AG20443 (cell line): ENCODE data around the gene PLIN3.
"Not testable (repeated sequence)": the region's sequence is repeated elsewhere in the genome, so short reads cannot be mapped to it uniquely, and the experiment has no call there.

Experiments
- DNase-seq: peaks from one replicate; pipeline ENCODE4 v3.0.0; 2012; ENCODE audit warnings: low spot score, mixed read lengths

The PLIN3 gene

DNA sequence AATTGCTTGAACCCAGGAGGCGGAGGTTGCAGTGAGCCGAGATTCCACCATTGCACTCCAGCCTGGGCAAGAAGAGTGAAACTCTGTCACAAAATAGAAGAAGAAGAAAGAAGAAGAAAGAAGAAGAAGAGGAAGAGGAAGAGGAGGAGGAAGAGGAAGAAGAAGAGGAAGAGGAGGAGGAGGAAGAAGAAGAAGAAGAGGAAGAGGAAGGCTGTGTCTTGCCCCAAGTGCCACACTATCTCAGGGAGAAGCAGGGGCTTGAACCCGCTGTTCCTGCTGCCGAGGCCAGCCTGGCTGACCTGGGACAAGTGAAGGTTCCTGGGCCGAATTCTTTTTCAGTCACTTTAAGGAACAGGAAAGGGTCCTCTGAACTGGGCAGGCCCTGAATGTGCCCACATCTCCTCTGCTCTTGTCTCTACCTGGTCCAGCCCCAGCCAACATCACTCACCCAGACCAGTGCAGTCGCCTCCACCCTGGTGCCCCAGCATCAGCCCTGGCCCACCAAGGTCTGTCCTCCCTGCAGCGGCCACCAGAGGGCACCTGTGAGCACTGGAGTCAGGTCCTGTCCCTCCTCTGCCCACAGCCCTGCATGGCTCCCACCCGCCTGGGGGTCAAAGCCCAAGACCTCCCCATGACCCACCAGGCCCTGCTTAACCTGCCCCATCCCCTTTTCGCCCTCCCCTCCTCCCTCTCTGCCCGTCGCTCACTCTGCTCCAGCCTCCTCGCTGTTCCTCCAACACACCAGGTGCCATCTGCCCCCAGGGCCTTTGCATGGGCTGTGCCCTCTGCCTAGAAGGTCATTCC, 55.9 kb downstream of the PLIN3 start:
- DNase-seq, result peak; percentile 67

GRCh38 chr19:4807188-4807587, 60.3 kb downstream of the PLIN3 start:
- no peak for DNase-seq

DNA sequence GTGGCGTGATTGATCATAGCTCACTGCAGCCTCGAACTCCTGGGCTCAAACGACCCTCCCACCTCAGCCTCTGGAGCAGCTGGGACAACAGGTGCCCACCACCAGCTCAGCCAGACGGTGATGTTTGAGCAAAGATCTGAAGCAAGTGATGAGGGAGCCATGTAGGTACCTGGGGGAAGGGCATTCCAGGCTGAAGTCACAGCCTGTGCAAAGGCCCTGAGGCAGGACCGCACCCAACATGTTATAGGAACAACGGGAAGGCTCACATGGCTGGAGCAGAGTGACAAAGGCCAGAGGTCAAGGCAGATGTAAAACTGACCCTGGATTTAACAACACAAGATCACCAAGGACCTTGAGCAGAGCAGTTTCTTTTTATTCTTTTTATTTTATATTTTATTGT, 61.1 kb downstream of the PLIN3 start:
- no peak for DNase-seq

DNA sequence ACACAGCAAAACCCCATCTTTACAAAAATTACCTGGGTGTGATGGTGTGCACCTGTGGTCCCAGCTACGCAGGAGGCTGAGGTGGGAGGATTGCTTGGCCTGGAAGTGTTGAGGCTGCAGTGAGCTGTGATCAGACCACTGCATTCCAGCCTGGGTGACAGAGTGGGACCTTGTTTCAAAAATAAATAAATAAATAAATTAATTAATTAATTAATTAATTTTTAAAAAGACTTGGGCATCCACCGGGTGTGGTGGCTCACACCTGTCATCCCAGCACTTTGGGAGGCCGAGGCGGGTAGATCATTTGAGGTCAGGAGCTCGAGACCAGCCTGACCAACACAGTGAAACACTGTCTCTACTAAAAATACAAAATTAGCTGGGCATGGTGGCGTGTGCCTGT, 62.3 kb downstream of the PLIN3 start:
- not testable (repeated sequence) for DNase-seq

DNA sequence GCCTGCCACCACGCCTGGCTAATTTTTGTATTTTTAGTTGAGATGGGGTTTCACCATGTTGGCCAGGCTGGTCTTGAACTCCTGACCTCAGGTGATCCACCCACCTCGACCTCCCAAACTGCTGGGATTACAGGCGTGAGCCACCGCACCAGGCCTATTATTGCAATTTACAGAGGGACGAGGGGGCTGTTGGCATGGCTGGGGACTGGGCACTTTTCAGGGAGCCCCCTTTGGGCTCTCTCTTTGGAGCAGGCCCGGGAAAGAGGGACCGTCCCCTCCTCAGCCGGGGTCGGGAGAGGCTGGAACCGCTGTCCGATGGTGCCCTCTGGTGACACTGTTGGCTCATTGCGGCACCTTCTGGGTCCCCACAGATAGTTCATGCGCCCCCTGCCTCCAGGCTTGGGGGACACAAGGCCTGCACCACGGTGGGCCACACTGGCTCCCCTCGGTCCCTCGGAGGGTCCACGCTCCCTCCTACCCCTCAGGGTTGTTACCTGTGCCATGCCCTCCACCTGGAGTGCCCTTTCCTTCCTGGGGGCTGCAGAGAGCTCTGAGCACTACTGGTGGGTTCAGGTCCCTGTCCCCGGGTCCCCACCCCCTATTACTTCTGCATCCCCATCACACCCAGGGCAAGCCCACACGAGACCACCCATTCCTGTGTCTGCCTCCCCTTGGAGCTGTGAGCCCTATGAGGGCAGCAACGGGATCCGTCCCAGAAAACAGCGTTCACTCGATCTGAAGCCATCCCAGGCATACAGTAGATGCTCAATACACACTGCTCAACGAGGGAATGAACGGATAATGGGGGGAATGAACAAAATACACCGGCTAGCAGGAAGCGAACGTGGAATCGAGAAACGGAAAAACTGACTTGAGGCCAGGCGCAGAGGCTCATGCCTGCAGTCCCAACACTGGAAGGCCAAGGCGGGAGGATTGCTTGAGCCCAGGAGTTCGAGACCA, 63.5 kb downstream of the PLIN3 start:
- peak; percentile 67 for DNase-seq

DNA sequence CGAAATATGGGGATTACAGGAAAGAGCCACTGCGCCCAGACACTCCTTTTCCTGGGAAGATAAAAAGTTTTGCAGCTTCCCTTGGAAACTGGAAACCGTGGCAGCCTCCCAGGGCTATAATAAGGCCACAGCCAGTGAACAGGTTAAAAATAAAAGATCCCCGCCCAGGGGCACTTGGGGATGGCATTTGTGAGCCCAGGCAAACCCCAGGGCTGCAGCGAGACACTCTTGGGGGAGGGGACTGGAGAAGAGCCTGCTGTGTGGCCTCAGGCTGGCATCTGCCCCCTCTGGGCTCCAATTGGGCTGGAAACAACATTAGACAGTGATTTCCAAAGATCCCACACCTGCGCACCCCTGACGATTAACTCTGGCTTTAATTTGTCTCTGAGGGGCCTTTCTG, 64.8 kb downstream of the PLIN3 start:
- DNase-seq, result no peak

DNA sequence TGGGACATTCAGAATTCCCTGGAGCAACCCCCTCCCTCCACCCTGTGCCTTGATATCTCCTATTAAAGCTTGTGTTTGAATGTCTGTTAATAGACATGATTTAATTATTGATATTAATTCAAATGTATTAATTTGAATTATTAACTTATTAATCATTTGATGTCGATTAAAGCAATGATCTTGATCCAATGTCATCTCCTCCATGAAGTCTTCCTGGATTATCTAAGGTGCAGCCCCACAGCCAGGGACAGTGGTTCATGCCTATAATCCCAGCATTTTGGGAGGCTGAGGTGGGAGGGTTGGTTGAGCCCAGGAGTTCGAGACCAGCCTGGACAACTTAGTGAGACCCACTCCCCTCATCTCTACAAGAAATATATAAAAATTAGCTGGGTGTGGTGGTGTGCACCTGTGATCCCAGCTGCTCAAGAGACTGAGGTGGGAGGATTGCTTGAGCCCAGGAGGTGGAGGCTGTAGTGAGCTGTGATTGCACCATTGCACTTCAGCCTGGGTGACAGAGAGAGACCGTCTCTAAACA, 66.3 kb downstream of the PLIN3 start:
- no peak for DNase-seq

DNA sequence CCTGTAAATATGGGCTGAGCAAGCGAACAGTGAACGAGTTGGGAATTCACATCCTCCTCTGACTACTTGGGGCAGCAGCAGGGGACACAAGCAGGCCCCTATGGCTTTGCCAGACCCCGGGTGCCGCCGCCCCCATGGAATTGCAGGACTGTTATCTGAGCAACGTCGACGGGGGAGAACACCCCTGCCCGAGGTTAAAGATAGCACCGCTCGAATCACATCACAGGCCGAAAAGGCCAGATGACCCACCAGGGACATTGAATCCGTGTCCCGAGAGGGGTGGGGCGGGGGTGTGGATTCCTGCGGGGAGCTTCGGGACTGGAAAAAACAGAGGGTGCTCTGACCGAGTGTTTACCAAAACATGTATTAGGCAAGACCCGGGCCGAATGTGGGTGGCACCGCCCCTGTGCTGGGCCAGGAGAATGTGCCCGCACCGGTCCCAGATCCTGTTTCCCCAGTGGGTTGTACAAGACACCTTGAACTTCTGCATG, 66.8 kb downstream of the PLIN3 start:
- DNase-seq, result no peak

DNA sequence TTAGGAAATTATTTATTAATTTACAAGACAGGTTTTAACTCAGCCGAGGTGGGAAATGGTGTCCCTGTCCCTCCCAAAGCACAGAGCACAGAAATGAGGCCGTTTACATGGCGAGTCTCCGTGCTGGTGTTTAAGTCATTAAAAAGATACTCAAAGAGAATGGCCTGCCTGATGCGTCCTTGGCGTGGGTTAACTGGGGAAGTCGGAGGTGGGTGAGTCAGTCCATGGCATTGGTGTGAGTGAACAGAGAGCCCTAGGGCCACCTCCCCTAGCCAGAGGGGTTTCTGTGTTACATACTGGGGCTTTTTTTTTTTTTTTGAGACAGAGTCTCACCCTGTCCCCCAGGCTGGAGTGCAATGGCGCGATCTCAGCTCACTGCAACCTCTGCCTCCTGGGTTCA, 72.1 kb downstream of the PLIN3 start:
- no peak for DNase-seq

- DNase-seq, result no peak
These were observed 72.5 kb downstream of the PLIN3 start for GRCh38 chr19:4794971-4795370.

DNA sequence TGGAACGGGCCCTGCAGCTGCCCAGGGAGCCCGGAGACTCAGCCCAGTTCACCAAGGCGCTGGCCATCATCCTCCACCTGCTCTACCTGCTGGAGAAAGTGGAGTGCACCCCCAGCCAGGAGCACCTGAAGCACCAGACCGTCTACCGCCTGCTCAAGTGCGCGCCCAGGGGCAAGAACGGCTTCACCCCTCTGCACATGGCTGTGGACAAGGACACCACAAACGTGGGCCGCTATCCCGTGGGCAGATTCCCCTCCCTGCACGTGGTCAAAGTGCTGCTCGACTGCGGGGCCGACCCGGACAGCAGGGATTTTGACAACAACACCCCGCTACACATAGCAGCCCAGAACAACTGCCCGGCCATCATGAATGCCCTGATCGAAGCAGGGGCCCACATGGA, 74.2 kb downstream of the PLIN3 start:
- not testable (repeated sequence) for DNase-seq

DNA sequence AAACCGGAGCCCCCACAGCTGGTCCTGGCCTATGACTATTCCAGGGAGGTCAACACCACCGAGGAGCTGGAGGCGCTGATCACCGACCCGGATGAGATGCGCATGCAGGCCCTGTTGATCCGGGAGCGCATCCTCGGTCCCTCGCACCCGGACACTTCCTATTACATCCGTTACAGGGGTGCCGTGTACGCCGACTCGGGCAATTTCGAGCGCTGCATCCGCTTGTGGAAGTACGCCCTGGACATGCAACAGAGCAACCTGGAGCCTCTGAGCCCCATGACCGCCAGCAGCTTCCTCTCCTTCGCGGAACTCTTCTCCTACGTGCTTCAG, 74.6 kb downstream of the PLIN3 start:
- DNase-seq, result not testable (repeated sequence)

- DNase-seq, result not testable (repeated sequence)
These were observed 75.2 kb downstream of the PLIN3 start for GRCh38 chr19:4792019-4792865.

GRCh38 chr19:4791183-4792018, 76.1 kb downstream of the PLIN3 start, which contains the start of gene FEM1A:
TSS of gene FEM1A (plus strand) at chr19:4791734. CDS start at chr19:4791855, 121 bp downstream.
- peak; percentile 96 for DNase-seq
